CD4-positive, alpha-beta T cell treated with Interleukin-17A for 4 hours (primary cell): ENCODE data around the gene KRTAP19-7.

Experiments used
- DNase-seq: peaks from one replicate; pipeline ENCODE4 v3.0.0-alpha.2; 2020; ENCODE audit warnings: mixed read lengths

The KRTAP19-7 gene

GRCh38 chr21:30561264-30561895, at the start of gene KRTAP19-7:
TSS of gene KRTAP19-7 (minus strand) at chr21:30561314. CDS start at chr21:30561289, 25 bp downstream.
- no peak for DNase-seq

GRCh38 chr21:30605968-30606367, 44.9 kb upstream of the KRTAP19-7 start:
- no peak for DNase-seq

GRCh38 chr21:30600787-30601186, 39.7 kb upstream of the KRTAP19-7 start, which contains the start of gene KRTAP22-1:
TSS of gene KRTAP22-1 (plus strand) at chr21:30601087.
- no peak for DNase-seq

- no peak for DNase-seq
These were observed 37.7 kb upstream of the KRTAP19-7 start, which contains the start of gene KRTAP6-2 for GRCh38 chr21:30598802-30599201. TSS of gene KRTAP6-2 (minus strand) at chr21:30598902. CDS start at chr21:30598874, 28 bp downstream.

- DNase-seq, result no peak
These were observed 31.0 kb upstream of the KRTAP19-7 start, which contains the start of gene KRTAP6-3 for GRCh38 chr21:30592140-30592539. TSS of gene KRTAP6-3 (plus strand) at chr21:30592440. CDS start at chr21:30592446, 6 bp downstream.

- no peak for DNase-seq
These were observed 29.2 kb upstream of the KRTAP19-7 start, which contains the start of gene KRTAP22-2 for GRCh38 chr21:30590297-30590696. TSS of gene KRTAP22-2 (minus strand) at chr21:30590397.

GRCh38 chr21:30582870-30583269, 21.8 kb upstream of the KRTAP19-7 start:
- DNase-seq, result no peak

- DNase-seq, result no peak
These were observed 19.0 kb upstream of the KRTAP19-7 start for GRCh38 chr21:30580132-30580531.

- DNase-seq, result no peak
These were observed 18.2 kb upstream of the KRTAP19-7 start for GRCh38 chr21:30579346-30579745.

GRCh38 chr21:30577766-30578165, 16.7 kb upstream of the KRTAP19-7 start:
- DNase-seq, result no peak

GRCh38 chr21:30567617-30568016, 6.5 kb upstream of the KRTAP19-7 start:
- no peak for DNase-seq

- DNase-seq, result no peak
These were observed 2.5 kb upstream of the KRTAP19-7 start for GRCh38 chr21:30563630-30564029.

GRCh38 chr21:30563072-30563471, 2.0 kb upstream of the KRTAP19-7 start:
- no peak for DNase-seq

- no peak for DNase-seq
These were observed 843 bp upstream of the KRTAP19-7 start for GRCh38 chr21:30561957-30562356.

- DNase-seq, result no peak
These were observed 6.0 kb downstream of the KRTAP19-7 start for GRCh38 chr21:30555095-30555494.

GRCh38 chr21:30552782-30553181, 8.3 kb downstream of the KRTAP19-7 start:
- DNase-seq, result no peak

GRCh38 chr21:30541764-30542163, 19.4 kb downstream of the KRTAP19-7 start, which contains the start of gene KRTAP19-6:
TSS of gene KRTAP19-6 (minus strand) at chr21:30541864. CDS start at chr21:30541833, 31 bp downstream.
- DNase-seq, result no peak

GRCh38 chr21:30518876-30519275, 42.2 kb downstream of the KRTAP19-7 start:
- no peak for DNase-seq

GRCh38 chr21:30515681-30516080, 45.4 kb downstream of the KRTAP19-7 start:
- no peak for DNase-seq
